B cell (primary cell): Measurements from ENCODE around the gene POU2F3. TPM values are rescaled to one million over a fixed set of nuclear protein-coding genes. Genes with fewer than 3 reads are reported as not detected.

Experiments
- ATAC-seq: fragments of 200-7000 bp; cut with Tn5 transposase; one replicate; pipeline ENCODE4 v1.10.0; 2021; ENCODE audit warnings: low read depth, mild to moderate bottlenecking, moderate number of reproducible peaks, moderate library complexity
- CTCF ChIA-PET: fragments of 350-600 bp; sonication (Branson Sonifier 250); formaldehyde crosslinking; loops from one replicate; lab custom pipeline; 2021; ENCODE audit warnings: antibody characterized with exemption, inconsistent platforms; lab: Charles Lee
- POLR2A ChIA-PET: fragments of 350-600 bp; sonication (Branson Sonifier 250); formaldehyde crosslinking; loops from one replicate; lab custom pipeline; 2021; ENCODE audit warnings: antibody characterized with exemption; lab: Charles Lee
- DNase-seq: peaks from one replicate; pipeline ENCODE4 v3.0.0; 2013
- H2AFZ ChIP-seq: 2 replicates; pipeline ENCODE4 v1.6.1; 2012; ENCODE audit warnings: mild to moderate bottlenecking, low read depth, low read length; ENCODE audit not compliant: insufficient read depth, poor library complexity, severe bottlenecking
- H3K27ac ChIP-seq, 2 donors: 1 replicate in 1 of 2; 2 replicates in 1 of 2; pipeline ENCODE4 v1.5.1; 2012 to 2013; ENCODE audit warnings: low read length in 2 of 2, mild to moderate bottlenecking in 2 of 2, moderate library complexity in 1 of 2
- H3K27me3 ChIP-seq, 4 experiments: fragments of 200-600 bp in 1 of 4; sonication (generic) in 1 of 4; replicated peaks in 1 of 4; 1 replicate in 2 of 4; 2 replicates in 2 of 4; pipeline versions ENCODE4 v1.6.1 to v1.7.0; 2013 to 2016; ENCODE audit warnings: low read length in 3 of 4, mild to moderate bottlenecking in 2 of 4, mixed read lengths in 1 of 4, moderate library complexity in 1 of 4; ENCODE audit not compliant: insufficient read depth in 4 of 4, control insufficient read depth in 3 of 4; ENCODE audit errors: control extremely low read depth in 1 of 4
- H3K36me3 ChIP-seq, 2 experiments: replicated peaks in 1 of 2; 1 replicate in 1 of 2; 2 replicates in 1 of 2; pipeline versions ENCODE4 v1.6.1 to v1.7.1; 2013; ENCODE audit warnings: low read length in 1 of 2; ENCODE audit not compliant: insufficient read depth in 2 of 2, control insufficient read depth in 1 of 2; ENCODE audit errors: control extremely low read depth in 1 of 2, extremely low read depth in 1 of 2
- H3K4me1 ChIP-seq, 2 donors: fragments of 200-600 bp in 1 of 2; sonication (generic) in 1 of 2; 1 replicate in 1 of 2; 2 replicates in 1 of 2; pipeline versions ENCODE4 v1.5.1 to v1.6.1; 2013 to 2017; ENCODE audit warnings: low read length in 2 of 2; ENCODE audit not compliant: control insufficient read depth in 2 of 2, insufficient read depth in 2 of 2
- H3K4me2 ChIP-seq: replicated peaks from 2 replicates; pipeline ENCODE3; 2012; ENCODE audit warnings: mild to moderate bottlenecking, low read depth, low read length; ENCODE audit not compliant: poor library complexity, severe bottlenecking
- H3K4me3 ChIP-seq, 5 experiments: fragments of 200-600 bp in 1 of 5; sonication (generic) in 1 of 5; 1 replicate in 3 of 5; 2 replicates in 2 of 5; pipeline versions ENCODE4 v1.5.1 to v1.7.0; 2011 to 2016; ENCODE audit warnings: low read length in 4 of 5, mild to moderate bottlenecking in 4 of 5, low read depth in 2 of 5, control low read depth in 1 of 5, moderate library complexity in 1 of 5; ENCODE audit not compliant: insufficient read depth in 1 of 5; ENCODE audit errors: control extremely low read depth in 1 of 5, extremely low read depth in 1 of 5
- H3K79me2 ChIP-seq: fragments of 200-600 bp; sonication (generic); one replicate; pipeline ENCODE4 v1.6.0; 2016; ENCODE audit warnings: low read length; ENCODE audit not compliant: control insufficient read depth, insufficient read depth
- H3K9ac ChIP-seq: fragments of 200-600 bp; sonication (generic); 2 replicates; pipeline ENCODE4 v1.6.1; 2017; ENCODE audit warnings: mild to moderate bottlenecking, low read length, moderate library complexity
- H3K9me3 ChIP-seq, 3 donors: one replicate each; pipeline versions ENCODE4 v1.6.1 to v1.7.1; 2013; ENCODE audit warnings: low read length in 2 of 3; ENCODE audit not compliant: control insufficient read depth in 2 of 3, insufficient read depth in 1 of 3; ENCODE audit errors: control extremely low read depth in 1 of 3
- H4K20me1 ChIP-seq: 2 replicates; pipeline ENCODE4 v1.6.0; 2012; ENCODE audit warnings: mild to moderate bottlenecking, low read length; ENCODE audit not compliant: insufficient read depth, control insufficient read depth, poor library complexity, severe bottlenecking
- H3K27ac Mint-ChIP-seq: one replicate; pipeline ENCODE4 v1.8.0; 2021; ENCODE audit warnings: mixed read lengths
- H3K27me3 Mint-ChIP-seq: one replicate; pipeline ENCODE4 v1.8.0; 2021; ENCODE audit warnings: mixed read lengths
- H3K4me1 Mint-ChIP-seq: one replicate; pipeline ENCODE4 v1.8.0; 2021; ENCODE audit warnings: mixed read lengths
- H3K4me3 Mint-ChIP-seq: one replicate; pipeline ENCODE4 v1.8.0; 2021; ENCODE audit warnings: mixed read lengths
- H3K9me3 Mint-ChIP-seq: one replicate; pipeline ENCODE4 v1.8.0; 2022; ENCODE audit warnings: mixed read lengths; ENCODE audit not compliant: insufficient read depth
- CTCF ChIP-seq: fragments of 200-600 bp; IDR thresholded peaks from one replicate; pipeline ENCODE4 v1.8.0; 2022; ENCODE audit warnings: antibody characterized with exemption, mild to moderate bottlenecking
- EZH2 ChIP-seq: IDR thresholded peaks from 2 replicates; pipeline ENCODE4 v1.6.1; 2012; ENCODE audit warnings: borderline replicate concordance, low read depth, mild to moderate bottlenecking, moderate library complexity, low read length; ENCODE audit not compliant: insufficient read depth, poor library complexity, severe bottlenecking
- WGBS: methylation state at CpG from one replicate; pipeline ENCODE4 v1.1.5; 2013; ENCODE audit warnings: missing lambda C conversion rate; ENCODE audit not compliant: insufficient coverage; 5-methylcytosine and 5-hydroxymethylcytosine counted together
- intact Hi-C: fragments of 100-400 bp; cut with micrococcal nuclease; formaldehyde crosslinking; loops from one replicate; pipeline ENCODE4 v1.10.0; 2022
- polyA plus RNA-seq: library from polyadenylated mRNA; depleted of rRNA; stranded (reverse); fragments of >200 nt; gene quantifications from 2 replicates; pipeline ENCODE4 v1.2.3, GENCODE V29; 2012
- total RNA-seq, 2 donors: library from RNA; stranded (reverse); fragments of 120-200 nt in 1 of 2; gene quantifications; 1 replicate in 1 of 2; 2 replicates in 1 of 2; pipeline versions ENCODE4 v1.2.3 to v1.2.4, GENCODE V29; 2013 to 2022

POU2F3 gene
- total and polyA plus RNA-seq, 2 donors (not counting 1 experiment from before 2014, with no cell fraction given), result not detected

- ATAC-seq (no peak), DNase-seq (no peak)
- H3K27me3 Mint-ChIP-seq, result peaks cover 42% of the 10 kb centered on the region
- POLR2A ChIA-PET, result no interaction called here
- TF ChIP-seq CTCF (no peak), EZH2 (no peak)
- 83% methylated on average over 1 of the region's 6 CpGs for WGBS
- H3K27ac Mint-ChIP-seq, result no peak overlapping the region
- no peak overlapping the region for H3K9ac ChIP-seq
- H4K20me1 ChIP-seq, result peaks cover 75% of the 10 kb centered on the region
- no peak overlapping the region for H3K4me3 Mint-ChIP-seq
- no peaks in the 10 kb centered on the region for H3K9me3 Mint-ChIP-seq
- no peaks in the 10 kb centered on the region for H3K9me3 ChIP-seq
- no peak overlapping the region for H3K4me2 ChIP-seq
- H2AFZ ChIP-seq, result no peak overlapping the region
- peaks cover 58% of the 10 kb centered on the region for H3K79me2 ChIP-seq
- CTCF ChIA-PET, result interaction anchor here (1.4 kb wide), 1 partner anchor 20 kb away, joined by 4 read pairs; no protein-coding TSS in a partner anchor
- intact Hi-C loops, result no loop called here
- H3K4me3 ChIP-seq, result no peak overlapping the region
- H3K27ac ChIP-seq, result no peak overlapping the region
- peaks cover 0 to 41% (median 29%) of the 10 kb centered on the region in 4 experiments for H3K27me3 ChIP-seq
- peaks cover 0 to 3% of the 10 kb centered on the region in 2 experiments for H3K36me3 ChIP-seq
- H3K4me1 ChIP-seq, result no peaks in the 10 kb centered on the region
- no peaks in the 10 kb centered on the region for H3K4me1 Mint-ChIP-seq
Observed at GRCh38 chr11:120354779-120355178, 114.8 kb downstream of the POU2F3 start.

GRCh38 chr11:120357620-120358019 lies 117.7 kb downstream of the POU2F3 start:
- Histone ChIP-seq H3K79me2 (peaks cover 48% of the 10 kb centered on the region), H2AFZ (no peak overlapping the region), H3K4me2 (no peak overlapping the region), H4K20me1 (peaks cover 58% of the 10 kb centered on the region), H3K27ac (no peak overlapping the region), H3K27me3 (peaks cover 0 to 27% (median 25%) of the 10 kb centered on the region in 4 experiments), H3K36me3 (peaks cover 0 to 3% of the 10 kb centered on the region in 2 experiments), H3K9me3 (no peaks in the 10 kb centered on the region), H3K4me1 (no peaks in the 10 kb centered on the region), H3K4me3 (no peak overlapping the region), H3K9ac (no peak overlapping the region)
- H3K4me3 Mint-ChIP-seq, result no peak overlapping the region
- intact Hi-C loops, result no loop called here
- no peaks in the 10 kb centered on the region for H3K9me3 Mint-ChIP-seq
- H3K27me3 Mint-ChIP-seq, result peaks cover 23% of the 10 kb centered on the region
- TF ChIP-seq EZH2 (no peak), CTCF (no peak)
- ATAC-seq (no peak), DNase-seq (no peak)
- WGBS, result 100% methylated on average over 3 of the region's 6 CpGs
- POLR2A ChIA-PET, result no interaction called here
- CTCF ChIA-PET, result no interaction called here
- H3K4me1 Mint-ChIP-seq, result no peaks in the 10 kb centered on the region
- no peak overlapping the region for H3K27ac Mint-ChIP-seq
